GM19463 (cell line): ENCODE measurements around the gene MBNL2.

Source experiments
- ATAC-seq: cut with Tn5 transposase; IDR thresholded peaks from one replicate; pipeline ENCODE4 v1.9.1; 2021; ENCODE audit warnings: mild to moderate bottlenecking, moderate library complexity; ENCODE audit not compliant: unreplicated experiment

Gene MBNL2

GRCh38 chr13:97289514-97290298 is 67.6 kb downstream of the MBNL2 start:
- no peak for ATAC-seq

- ATAC-seq, result no peak
Measured at GRCh38 chr13:97295283-97296182, 73.4 kb downstream of the MBNL2 start.

- ATAC-seq, result no peak
Measured at GRCh38 chr13:97296740-97297139, 74.6 kb downstream of the MBNL2 start.

- peak; percentile 43 for ATAC-seq
Measured at GRCh38 chr13:97298816-97299215, 76.7 kb downstream of the MBNL2 start.

- no peak for ATAC-seq
Measured at GRCh38 chr13:97300871-97301270, 78.7 kb downstream of the MBNL2 start.

- no peak for ATAC-seq
Measured at GRCh38 chr13:97301382-97302095, 79.4 kb downstream of the MBNL2 start.

GRCh38 chr13:97302611-97303010 is 80.5 kb downstream of the MBNL2 start:
- no peak for ATAC-seq

- ATAC-seq, result no peak
Measured at GRCh38 chr13:97306106-97306505, 84.0 kb downstream of the MBNL2 start.

- ATAC-seq, result no peak
Measured at GRCh38 chr13:97306645-97307044, 84.5 kb downstream of the MBNL2 start.

- ATAC-seq, result no peak
Measured at GRCh38 chr13:97307118-97307881, 85.2 kb downstream of the MBNL2 start.

- ATAC-seq, result no peak
Measured at GRCh38 chr13:97307882-97308624, 85.9 kb downstream of the MBNL2 start.

GRCh38 chr13:97308735-97309429 is 86.7 kb downstream of the MBNL2 start:
- no peak for ATAC-seq

- ATAC-seq, result no peak
Measured at GRCh38 chr13:97310809-97311436, 88.8 kb downstream of the MBNL2 start.

GRCh38 chr13:97311956-97312355 is 89.8 kb downstream of the MBNL2 start:
- ATAC-seq, result no peak

- no peak for ATAC-seq
Measured at GRCh38 chr13:97313551-97314260, 91.6 kb downstream of the MBNL2 start.

- no peak for ATAC-seq
Measured at GRCh38 chr13:97316390-97316789, 94.3 kb downstream of the MBNL2 start.

- ATAC-seq, result no peak
Measured at GRCh38 chr13:97317933-97318332, 95.8 kb downstream of the MBNL2 start.

GRCh38 chr13:97318532-97318931 is 96.4 kb downstream of the MBNL2 start:
- ATAC-seq, result peak; percentile 41
